ENCODE data around the gene TRAF3. TPM values are rescaled to one million over a fixed set of nuclear protein-coding genes. Genes with fewer than 3 reads are reported as not detected.
"Not testable (repeated sequence)": the region's sequence is repeated elsewhere in the genome, so short reads cannot be mapped to it uniquely, and the experiment has no call there.

The TRAF3 gene
- total RNA-seq, 1 donor from 2014 or later = 19.7 TPM

DNA sequence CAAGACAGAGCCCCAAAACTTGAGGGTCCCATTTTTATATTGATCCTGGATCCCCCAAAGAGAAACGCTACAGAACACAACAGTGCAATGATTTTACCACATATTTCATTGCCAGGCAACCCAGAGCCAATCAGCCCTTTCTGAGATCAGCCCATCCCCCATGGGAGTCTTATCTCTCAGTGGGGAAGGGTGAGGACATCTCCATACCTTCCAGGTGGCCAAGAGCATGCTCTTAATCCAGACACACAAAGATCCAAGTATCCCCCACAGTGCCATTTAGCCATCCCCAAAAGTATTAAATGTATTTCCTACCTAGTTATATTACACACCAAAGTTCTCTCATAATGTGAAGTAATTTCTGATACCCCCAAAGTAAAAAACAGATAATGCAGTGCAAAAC lies 82.7 kb downstream of the TRAF3 start:
- no peaks in the 10 kb centered on the region for H3K4me1 ChIP-seq
- DNase-seq = no peak
- H3K27me3 ChIP-seq (ENCODE audit: low read depth) = no peaks in the 10 kb centered on the region
- H3K36me3 ChIP-seq = no peaks in the 10 kb centered on the region
- TF ChIP-seq CTCF (IDR thresholded peaks at IDR 0.05) = no peak
- intact Hi-C loops (cut with DNase I) = no loop called here
- H3K27ac ChIP-seq = no peak overlapping the region
- no peak for ATAC-seq
- peaks cover 9% of the 10 kb centered on the region for H3K9me3 ChIP-seq
- H3K4me3 ChIP-seq = no peak overlapping the region

DNA sequence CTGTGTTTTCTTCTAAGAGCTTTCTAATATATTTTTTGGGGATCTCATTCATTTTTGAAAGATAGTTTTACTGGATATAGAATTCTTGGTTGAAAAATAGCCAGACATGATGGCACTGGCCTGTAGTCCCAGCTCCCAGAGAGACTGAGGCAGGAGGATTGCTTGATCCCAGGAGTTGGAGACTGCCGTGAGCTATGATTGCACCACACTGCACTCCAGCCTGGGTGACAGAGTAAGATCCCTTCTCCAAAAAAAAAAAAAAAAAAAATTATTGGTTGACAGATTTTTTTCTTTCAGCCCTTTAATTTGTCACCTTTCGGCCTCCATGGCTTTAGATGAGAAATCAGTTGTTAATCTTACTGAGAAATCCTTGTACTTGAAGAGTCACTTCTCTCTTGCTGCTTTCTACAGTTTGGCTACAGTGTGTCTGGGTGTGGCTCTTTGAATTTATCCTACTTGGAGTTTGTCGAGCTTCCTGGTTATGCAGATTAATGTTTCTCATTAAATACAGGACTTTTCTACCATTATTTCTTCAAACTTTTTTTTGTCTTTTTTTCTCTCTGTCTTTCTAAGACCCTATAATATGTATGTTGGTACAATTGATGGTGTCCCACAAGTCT lies 85.0 kb downstream of the TRAF3 start:
- Histone ChIP-seq H3K4me1 (peaks cover 3% of the 10 kb centered on the region), H3K9me3 (peaks cover 9% of the 10 kb centered on the region), H3K36me3 (no peaks in the 10 kb centered on the region), H3K27ac (no peak overlapping the region), H3K4me3 (no peak overlapping the region), H3K27me3 (ENCODE audit: low read depth) (no peaks in the 10 kb centered on the region)
- ATAC-seq = no peak
- intact Hi-C loops (cut with DNase I) = no loop called here
- TF ChIP-seq CTCF (IDR thresholded peaks at IDR 0.05) = no peak
- DNase-seq = no peak

- Histone ChIP-seq H3K27ac (no peak overlapping the region), H3K36me3 (no peaks in the 10 kb centered on the region), H3K27me3 (ENCODE audit: low read depth) (no peaks in the 10 kb centered on the region), H3K9me3 (peaks cover 9% of the 10 kb centered on the region), H3K4me1 (peaks cover 6% of the 10 kb centered on the region), H3K4me3 (no peak overlapping the region)
- no peak for TF ChIP-seq CTCF (IDR thresholded peaks at IDR 0.05)
- no peak for ATAC-seq
- DNase-seq = no peak
- intact Hi-C loops (cut with DNase I) = no loop called here
Observed at GRCh38 chr14:102863381-102863780, 86.1 kb downstream of the TRAF3 start.

- not testable (repeated sequence) for ATAC-seq
Observed at GRCh38 chr14:102865916-102866315, 88.7 kb downstream of the TRAF3 start.

GRCh38 chr14:102866982-102867761 lies 89.9 kb downstream of the TRAF3 start:
- H3K4me1 ChIP-seq = peaks cover 14% of the 10 kb centered on the region
- peaks cover 7% of the 10 kb centered on the region for H3K9me3 ChIP-seq
- peaks cover 21% of the 10 kb centered on the region for H3K36me3 ChIP-seq
- no peak for TF ChIP-seq CTCF (IDR thresholded peaks at IDR 0.05)
- DNase-seq (no peak), ATAC-seq (peak; percentile 53 to 58)
- no peaks in the 10 kb centered on the region for H3K27me3 ChIP-seq (ENCODE audit: low read depth)
- intact Hi-C loops (cut with DNase I) = no loop called here
- H3K27ac ChIP-seq = no peak overlapping the region
- no peak overlapping the region for H3K4me3 ChIP-seq

More at GRCh38 chr14:102865916-102866315, 88.7 kb downstream of the TRAF3 start:
- H3K4me1 ChIP-seq; H3K27me3 ChIP-seq (ENCODE audit: low read depth); H3K9me3 ChIP-seq; H3K27ac ChIP-seq; DNase-seq; H3K36me3 ChIP-seq; intact Hi-C loops (cut with DNase I); H3K4me3 ChIP-seq: not testable (repeated sequence)

Measured in lower lobe of right lung (tissue), 2 donors.